Cortex of kidney (tissue), 1 donor: ENCODE data around the gene GOLGA6L1.
"Not testable (repeated sequence)": the region's sequence is repeated elsewhere in the genome, so short reads cannot be mapped to it uniquely, and the experiment has no call there.

Experiments used
- DNase-seq: peaks from one replicate; lab custom pipeline; 2025; lab: John Stamatoyannopoulos, UW

GOLGA6L1 gene, protein sequence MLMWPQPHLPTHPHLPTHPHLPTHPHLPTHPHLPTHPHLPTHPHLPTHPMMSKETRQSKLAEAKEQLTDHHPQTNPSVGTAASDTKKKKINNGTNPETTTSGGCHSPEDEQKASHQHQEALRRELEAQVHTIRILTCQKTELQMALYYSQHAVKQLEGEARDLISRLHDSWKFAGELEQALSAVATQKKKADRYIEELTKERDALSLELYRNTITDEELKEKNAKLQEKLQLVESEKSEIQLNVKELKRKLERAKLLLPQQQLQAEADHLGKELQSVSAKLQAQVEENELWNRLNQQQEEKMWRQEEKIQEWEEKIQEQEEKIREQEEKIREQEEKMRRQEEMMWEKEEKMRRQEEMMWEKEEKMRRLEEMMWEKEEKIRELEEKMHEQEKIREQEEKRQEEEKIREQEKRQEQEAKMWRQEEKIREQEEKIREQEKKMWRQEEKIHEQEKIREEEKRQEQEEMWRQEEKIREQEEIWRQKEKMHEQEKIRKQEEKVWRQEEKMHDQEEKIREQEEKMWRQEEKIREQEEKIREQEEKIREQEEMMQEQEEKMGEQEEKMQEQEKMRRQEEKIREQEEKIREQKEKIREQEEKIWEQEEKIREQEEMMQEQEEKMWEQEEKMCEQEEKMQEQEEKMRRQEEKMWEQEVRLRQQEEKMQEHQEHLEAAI

DNA sequence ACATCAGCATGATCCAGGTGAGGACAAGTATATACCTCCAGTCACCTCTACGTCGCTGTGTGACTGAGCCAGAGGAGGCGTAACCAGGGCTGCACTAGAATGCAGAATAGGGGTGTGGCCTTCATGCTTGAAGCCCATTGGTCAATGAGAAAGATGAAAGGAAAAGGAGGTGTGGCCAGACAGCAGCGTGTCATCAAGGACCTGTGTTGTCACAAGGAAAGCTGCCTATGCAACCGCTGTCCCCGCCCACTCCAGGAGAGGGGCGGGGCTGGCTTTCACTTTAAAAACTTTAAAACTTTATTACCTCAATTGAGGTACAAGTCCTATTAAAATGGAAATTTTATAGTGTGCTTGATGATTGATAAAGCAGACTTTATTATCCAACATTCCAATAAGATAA, at the start of gene GOLGA6L1:
GOLGA6L1 (minus strand) TSS at position 101 of the 400 bp plus-strand sequence; CDS start at position 10, 91 bp downstream.
- not testable (repeated sequence) for DNase-seq

DNA sequence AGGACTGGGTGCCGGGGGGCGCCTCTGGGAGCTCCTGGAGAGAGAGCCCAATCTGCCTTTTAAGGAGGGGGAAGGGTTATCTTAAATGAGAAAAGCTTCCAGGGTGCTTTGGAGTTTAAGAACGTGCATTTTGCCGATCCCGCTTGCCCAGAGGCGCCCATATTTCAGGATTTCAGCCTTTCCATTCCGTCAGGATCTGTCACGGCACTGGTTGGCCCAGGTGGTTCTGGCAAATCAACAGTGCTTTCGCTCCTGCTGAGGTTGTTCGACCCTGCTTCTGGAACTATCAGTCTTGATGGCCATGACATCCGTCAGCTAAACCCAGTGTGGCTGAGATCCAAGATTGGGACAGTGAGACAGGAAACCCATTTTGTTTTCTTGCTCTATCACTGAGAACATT, 44.6 kb upstream of the GOLGA6L1 start:
- not testable (repeated sequence) for DNase-seq

DNA sequence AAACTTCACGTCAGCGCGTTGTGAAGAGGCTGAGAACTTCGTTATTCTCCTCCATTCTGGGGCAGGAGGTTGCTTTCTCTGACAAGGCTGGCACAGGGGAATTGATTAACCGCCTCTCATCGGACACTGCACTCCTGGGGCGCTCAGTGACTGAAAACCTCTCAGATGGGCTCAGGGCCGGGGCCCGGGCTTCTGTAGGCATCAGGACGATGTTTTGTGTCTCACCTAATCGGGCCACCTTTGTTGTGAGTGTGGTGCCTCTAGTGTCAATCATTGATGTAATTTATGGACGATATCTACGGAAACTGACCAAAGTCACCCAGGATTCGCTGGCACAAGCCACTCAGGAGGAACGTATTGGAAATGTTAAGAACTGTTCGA, 43.9 kb upstream of the GOLGA6L1 start:
- DNase-seq: not testable (repeated sequence)

DNA sequence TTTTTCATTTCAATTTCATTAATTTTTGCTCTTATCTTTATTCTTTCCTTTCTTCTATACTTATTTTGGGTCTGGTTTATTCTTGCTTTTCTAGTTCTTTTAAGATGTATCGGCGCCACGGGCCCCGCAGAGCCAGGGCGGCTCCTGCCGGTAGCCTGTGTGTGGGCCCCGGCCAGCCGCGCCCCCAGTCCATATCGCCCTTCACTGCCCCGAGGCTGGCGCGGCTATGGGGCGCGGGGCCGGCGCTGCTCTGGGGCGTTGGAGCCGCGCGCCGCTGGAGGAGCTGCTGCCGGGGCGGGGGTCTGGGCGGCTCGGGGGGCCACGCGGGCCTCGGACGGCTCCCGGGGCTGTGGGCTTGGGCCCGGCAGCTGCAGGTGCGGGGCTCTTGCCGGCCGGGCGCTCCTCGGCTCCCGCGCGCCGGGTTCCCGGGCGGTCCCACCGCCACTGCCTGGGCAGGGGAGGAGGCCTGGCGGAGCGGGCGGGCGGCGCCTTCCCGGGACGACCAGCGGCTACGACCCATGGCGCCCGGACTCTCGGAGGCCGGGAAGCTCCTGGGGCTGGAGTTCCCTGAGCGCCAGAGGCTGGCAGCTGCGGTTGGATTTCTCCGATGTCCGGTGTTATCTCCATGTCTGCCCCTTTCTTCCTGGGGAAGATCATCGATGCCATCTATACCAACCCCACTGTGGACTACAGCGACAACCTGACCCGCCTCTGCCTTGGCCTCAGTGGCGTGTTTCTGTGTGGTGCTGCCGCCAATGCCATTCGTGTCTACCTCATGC, 43.3 kb upstream of the GOLGA6L1 start:
- DNase-seq: not testable (repeated sequence)

DNA sequence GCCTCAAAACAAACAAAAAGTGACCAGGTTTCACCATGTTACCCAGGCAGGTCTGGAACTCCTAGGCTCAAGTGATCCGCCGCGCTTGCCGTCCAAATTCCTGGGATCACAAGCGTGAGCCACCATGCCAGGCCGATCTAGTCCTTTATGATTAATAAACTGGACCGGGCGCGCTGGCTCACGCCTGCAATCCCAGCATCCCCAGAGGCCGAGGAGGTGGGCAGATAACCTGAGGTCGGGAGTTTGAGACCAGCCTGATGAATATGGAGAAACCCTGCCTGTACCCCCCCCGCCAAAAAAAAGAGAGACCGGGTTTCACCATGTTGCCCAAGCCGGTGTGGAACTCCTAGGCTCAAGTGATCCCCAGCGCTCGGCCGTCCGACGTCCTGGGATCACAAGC, 40.1 kb upstream of the GOLGA6L1 start:
- DNase-seq: not testable (repeated sequence)

DNA sequence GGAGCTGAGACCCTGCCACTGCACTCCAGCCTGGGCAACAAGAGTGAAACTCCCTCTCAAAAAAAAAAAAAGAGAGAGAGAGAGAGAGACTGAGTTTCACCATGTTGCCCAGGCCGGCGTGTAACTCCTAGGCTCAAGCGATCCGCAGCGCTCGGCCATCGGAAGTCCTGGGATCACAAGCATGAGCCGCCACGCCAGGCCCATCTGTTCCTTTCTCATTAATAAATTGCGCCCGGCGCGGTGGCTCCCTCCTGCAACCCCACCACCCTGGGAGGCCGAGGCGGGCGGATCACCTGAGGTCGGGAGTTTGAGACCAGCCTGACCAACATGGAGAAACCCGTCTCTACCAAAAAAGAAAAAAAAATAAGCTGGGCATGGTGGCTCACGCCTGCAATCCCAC, 39.0 kb upstream of the GOLGA6L1 start:
- not testable (repeated sequence) for DNase-seq

DNA sequence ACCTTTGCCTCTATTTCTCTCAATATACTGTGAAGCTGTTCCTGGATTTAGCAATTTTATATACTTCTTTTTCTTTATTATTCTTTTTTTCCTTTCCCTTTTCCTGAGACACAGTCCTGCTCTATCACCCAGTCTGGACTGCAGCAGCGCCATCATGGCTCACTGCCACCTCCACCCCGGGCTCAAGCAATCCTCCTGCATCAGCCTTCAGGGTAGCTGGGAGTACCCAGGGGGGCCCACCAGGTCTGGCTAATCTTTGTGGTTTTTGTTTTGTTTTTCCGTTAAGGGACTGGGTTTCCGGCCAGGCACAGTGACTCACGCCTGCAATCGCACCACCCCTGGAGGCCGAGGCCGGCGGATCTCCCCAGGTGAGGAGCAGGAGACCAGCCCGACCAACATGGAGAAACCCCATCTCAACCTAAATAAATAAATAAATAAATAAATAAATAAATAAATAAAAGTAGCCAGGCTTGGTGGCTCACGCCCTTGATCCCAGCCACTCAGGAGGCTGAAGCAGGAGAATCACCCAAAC, 38.1 kb upstream of the GOLGA6L1 start:
- DNase-seq: not testable (repeated sequence)

DNA sequence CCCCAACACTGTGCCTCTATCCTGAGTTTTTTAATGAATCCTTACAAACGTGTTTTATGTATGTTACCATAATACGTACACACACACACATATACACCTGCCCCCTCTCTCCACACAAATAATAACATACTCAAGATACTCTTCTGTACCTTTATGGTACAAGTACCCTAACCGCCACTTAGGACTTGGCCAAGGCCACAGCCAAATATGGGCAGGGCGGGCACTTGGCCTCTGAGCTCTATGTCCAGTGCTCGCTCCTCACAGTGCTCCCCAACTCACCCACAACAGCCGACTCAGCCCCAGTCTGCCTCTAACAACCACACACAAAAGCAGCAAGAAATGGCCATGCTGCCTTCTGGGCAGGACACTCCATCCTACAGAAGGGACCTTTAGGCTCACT, 3.8 kb downstream of the GOLGA6L1 start:
- DNase-seq: not testable (repeated sequence)

DNA sequence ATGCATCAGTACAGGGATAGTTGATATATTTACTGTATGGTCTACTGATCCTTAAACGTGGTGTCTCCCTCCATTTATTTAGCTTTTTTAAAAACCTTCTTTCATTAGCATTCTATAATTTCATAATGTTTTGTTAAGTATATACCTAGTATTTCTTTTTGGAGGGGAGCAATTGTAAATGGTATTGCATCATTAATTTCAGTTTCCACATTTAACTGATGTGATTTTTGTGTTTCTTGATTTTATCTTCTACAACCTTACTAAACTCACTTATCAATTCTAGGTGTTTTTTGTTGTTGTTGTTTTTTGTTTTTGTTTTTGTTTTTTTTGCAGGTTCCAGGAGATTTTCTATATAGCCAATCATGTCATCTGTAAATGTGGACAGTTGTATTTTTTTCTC, 18.4 kb downstream of the GOLGA6L1 start:
- DNase-seq: no peak

DNA sequence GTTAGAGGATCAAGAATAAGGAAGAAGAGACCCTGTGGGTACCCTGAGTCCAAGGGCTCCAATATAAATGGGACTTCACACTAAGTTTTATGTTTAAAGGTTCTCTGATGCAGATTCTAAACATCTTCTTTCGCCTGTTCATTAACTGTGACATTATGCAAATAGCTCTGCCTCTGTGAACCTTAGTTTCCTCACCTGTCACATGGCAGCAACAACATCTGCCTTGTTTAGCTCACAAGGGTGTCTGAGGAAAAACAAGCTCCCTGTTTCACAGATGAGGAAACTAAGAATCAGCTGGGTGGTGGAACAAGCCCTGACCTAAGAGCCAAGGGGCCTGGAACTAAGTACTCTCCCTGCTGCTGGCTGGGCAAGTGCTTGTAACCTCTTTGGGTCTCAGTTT, 40.8 kb downstream of the GOLGA6L1 start:
- DNase-seq: no peak

DNA sequence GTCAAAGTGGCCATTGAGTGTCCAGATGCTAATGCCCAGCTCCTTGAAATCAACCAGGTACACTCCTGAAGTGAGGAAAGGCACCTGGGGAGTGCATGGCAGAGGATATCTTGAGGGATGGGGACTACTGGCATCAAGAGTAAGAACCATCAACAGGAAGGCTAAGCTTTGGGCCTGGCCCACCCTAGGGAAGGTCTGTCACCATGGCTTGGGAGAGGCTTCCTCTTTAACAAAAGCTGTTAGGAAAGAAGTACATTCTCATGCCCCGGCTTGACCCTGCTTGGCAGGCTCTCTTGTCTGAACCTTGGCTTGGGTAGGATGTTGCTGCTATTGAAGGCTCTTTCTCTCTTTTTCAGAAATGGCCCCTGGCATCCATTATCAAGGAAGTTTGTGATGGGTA, 53.5 kb downstream of the GOLGA6L1 start:
- DNase-seq: no peak

DNA sequence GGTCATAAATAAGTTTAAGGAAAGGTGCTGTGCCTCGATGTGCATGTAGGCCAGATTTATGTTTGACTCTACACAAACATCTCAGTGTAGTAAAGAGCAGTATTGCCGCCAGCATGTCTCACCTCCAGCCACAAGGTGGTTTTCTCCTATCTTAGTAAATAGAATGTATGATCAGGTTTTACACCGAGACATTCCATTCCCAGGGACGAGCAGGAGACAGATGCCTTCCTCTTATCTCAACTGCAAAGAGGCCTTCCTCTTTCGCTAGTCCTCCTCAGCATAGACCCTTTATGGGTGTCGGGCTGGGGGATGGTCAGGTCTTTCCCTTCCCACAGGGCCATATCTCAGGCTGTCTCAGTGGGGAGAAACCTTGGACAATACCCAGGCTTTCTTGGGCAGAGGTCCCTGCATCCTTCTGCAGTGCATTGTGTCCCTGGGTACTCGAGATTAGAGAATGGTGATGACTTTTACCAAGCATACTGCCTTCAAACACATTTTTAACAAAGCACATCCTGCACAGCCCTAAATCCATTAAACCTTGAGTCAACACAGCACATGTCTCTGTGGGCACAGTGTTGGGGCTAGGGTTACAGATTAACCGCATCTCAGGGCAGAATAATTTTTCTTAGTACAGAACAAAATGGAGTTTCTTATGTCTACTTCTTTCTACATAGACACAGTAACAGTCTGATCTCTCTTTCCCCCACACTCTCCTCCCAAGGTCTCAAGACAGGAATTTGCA, 54.5 kb downstream of the GOLGA6L1 start:
- DNase-seq: not testable (repeated sequence)

DNA sequence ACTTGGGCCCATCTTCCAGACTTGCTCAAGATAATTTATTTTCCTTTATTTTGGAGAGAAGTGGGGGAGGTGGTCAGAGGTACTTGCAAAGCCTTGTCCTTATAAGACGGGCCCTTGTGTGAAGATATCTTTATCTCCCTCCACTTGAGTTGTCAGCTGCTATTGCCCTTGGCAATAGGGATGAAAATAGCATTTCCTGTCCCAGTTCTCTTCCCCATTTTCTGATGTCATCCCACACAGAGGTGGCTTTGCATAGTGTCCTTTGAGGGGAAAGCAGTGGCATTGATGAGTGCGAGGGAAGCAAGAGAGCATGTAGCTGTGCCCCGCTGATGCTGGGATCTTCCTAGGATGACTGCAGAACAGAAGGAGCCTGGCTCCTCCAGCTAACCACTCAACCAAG, 55.4 kb downstream of the GOLGA6L1 start:
- no peak for DNase-seq

DNA sequence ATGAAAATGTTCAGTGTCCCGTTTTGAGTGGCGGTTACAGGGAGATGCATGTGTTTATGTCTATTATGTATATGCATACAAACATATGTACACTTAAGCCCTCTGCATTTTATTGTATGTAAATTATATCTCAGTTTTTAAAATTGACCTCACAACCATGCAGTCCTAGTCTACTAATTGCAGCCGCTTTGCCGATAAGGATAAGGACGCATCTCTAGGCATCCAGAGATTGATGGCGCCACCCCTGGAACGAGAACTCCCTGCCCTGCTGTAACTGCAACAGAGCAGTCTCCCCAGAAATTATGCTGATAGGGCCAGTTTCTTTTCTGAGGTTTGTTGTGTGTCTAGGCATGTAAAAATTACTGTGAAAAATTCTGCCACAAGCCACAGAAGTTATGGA, 56.9 kb downstream of the GOLGA6L1 start:
- DNase-seq: no peak
